Measurements from ENCODE around the gene FAM83B. TPM values are rescaled to one million over a fixed set of nuclear protein-coding genes. Genes with fewer than 3 reads are reported as not detected.
"Not testable (repeated sequence)": the region's sequence is repeated elsewhere in the genome, so short reads cannot be mapped to it uniquely, and the experiment has no call there.

Gene FAM83B
- total and polyA plus RNA-seq, 8 donors, result 0.16 to 10.0 (median 3.8) TPM

DNA sequence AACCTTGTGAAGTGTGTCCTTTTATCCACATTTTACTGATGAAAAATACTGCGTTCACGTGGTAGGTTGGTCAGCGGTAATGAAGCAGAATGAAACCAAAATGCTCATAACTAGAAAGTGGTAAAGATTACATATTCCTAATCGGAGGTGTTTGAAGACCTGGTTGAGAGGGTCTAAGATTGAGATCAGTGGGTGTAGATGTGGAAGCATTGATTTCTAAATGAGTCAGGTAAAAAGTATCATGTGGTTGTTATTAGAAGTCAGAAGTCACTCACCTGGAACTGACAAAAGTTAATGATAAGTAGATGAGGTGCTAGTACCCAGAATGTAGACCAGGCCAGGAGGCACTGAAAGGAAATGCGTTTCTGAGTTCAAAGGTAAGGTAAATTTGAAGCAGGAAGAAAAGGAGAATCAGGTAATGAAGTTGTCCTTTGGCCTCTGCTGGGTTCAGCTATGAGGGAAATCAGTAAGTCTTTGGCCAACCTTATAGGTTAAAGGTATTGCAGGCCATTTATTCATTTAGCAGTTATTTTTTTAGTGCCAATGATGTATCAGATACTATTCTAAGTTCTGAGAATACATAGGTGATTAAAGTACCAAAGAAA, 31.2 kb downstream of the FAM83B start:
- no peaks in the 10 kb centered on the region for H3K36me3 ChIP-seq
- TF ChIP-seq, protein P1, sequence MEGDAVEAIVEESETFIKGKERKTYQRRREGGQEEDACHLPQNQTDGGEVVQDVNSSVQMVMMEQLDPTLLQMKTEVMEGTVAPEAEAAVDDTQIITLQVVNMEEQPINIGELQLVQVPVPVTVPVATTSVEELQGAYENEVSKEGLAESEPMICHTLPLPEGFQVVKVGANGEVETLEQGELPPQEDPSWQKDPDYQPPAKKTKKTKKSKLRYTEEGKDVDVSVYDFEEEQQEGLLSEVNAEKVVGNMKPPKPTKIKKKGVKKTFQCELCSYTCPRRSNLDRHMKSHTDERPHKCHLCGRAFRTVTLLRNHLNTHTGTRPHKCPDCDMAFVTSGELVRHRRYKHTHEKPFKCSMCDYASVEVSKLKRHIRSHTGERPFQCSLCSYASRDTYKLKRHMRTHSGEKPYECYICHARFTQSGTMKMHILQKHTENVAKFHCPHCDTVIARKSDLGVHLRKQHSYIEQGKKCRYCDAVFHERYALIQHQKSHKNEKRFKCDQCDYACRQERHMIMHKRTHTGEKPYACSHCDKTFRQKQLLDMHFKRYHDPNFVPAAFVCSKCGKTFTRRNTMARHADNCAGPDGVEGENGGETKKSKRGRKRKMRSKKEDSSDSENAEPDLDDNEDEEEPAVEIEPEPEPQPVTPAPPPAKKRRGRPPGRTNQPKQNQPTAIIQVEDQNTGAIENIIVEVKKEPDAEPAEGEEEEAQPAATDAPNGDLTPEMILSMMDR (IDR thresholded peaks at IDR 0.05), result no peak
- DNase-seq (no peak), ATAC-seq (no peak)
- intact Hi-C loops (cut with DNase I), result no loop called here
- no peak overlapping the region for H3K27ac ChIP-seq
- no peaks in the 10 kb centered on the region for H3K27me3 ChIP-seq
- no peaks in the 10 kb centered on the region for H3K9me3 ChIP-seq
- no peaks in the 10 kb centered on the region for H3K4me1 ChIP-seq
- H3K4me3 ChIP-seq, result no peak overlapping the region

DNA sequence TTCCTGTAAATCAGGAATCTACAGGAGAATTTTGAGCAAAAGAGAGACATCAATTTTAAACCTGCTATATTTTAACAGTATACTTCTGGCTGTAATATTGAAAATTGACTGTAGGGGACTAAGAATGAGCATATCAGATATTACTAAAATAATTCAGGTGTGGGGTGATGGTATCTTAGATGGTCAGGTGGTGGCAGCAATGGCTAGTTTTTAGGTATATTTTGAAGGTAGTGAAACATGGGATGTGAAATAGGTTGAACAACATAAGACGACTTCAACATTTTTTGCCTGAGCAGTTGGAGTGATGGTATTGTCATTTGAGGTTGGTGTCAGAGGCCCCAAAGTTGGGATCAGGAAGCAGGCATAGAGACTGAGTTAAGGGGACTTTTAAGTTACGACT, 32.1 kb downstream of the FAM83B start:
- ATAC-seq (no peak), DNase-seq (no peak)
- Histone ChIP-seq H3K27me3 (no peaks in the 10 kb centered on the region), H3K27ac (no peak overlapping the region), H3K4me1 (no peaks in the 10 kb centered on the region), H3K36me3 (no peaks in the 10 kb centered on the region), H3K9me3 (no peaks in the 10 kb centered on the region), H3K4me3 (no peak overlapping the region)
- TF ChIP-seq, protein P1 (IDR thresholded peaks at IDR 0.05), result no peak
- intact Hi-C loops (cut with DNase I), result no loop called here

GRCh38 chr6:54879188-54879985, 32.8 kb downstream of the FAM83B start:
- Histone ChIP-seq H3K4me1 (no peaks in the 10 kb centered on the region), H3K27me3 (no peaks in the 10 kb centered on the region), H3K36me3 (no peaks in the 10 kb centered on the region), H3K4me3 (no peak overlapping the region), H3K9me3 (no peaks in the 10 kb centered on the region), H3K27ac (no peak overlapping the region)
- ATAC-seq (no peak), DNase-seq (no peak)
- intact Hi-C loops (cut with DNase I), result no loop called here
- TF ChIP-seq, protein P1 (IDR thresholded peaks at IDR 0.05), result no peak

GRCh38 chr6:54881067-54881730, 34.6 kb downstream of the FAM83B start:
- TF ChIP-seq, protein P1 (IDR thresholded peaks at IDR 0.05), result no peak
- H3K9me3 ChIP-seq, result no peaks in the 10 kb centered on the region
- intact Hi-C loops (cut with DNase I), result no loop called here
- no peak for ATAC-seq
- no peaks in the 10 kb centered on the region for H3K36me3 ChIP-seq
- H3K27me3 ChIP-seq, result no peaks in the 10 kb centered on the region
- no peak overlapping the region for H3K4me3 ChIP-seq
- no peaks in the 10 kb centered on the region for H3K4me1 ChIP-seq
- no peak overlapping the region for H3K27ac ChIP-seq
- DNase-seq, result no peak

GRCh38 chr6:54881891-54882290, 35.3 kb downstream of the FAM83B start:
- intact Hi-C loops (cut with DNase I); H3K36me3 ChIP-seq; DNase-seq; H3K27me3 ChIP-seq; ATAC-seq; H3K9me3 ChIP-seq; H3K27ac ChIP-seq; H3K4me3 ChIP-seq; H3K4me1 ChIP-seq: not testable (repeated sequence)

Measured in left lung (tissue), 10 donors.